Measurements from ENCODE around the gene TBX21. TPM values are rescaled to one million over a fixed set of nuclear protein-coding genes. Genes with fewer than 3 reads are reported as not detected.

Gene TBX21
- total and polyA plus RNA-seq, 2 experiments from 2014 or later, result not detected

- Histone ChIP-seq H3K9me2 (ENCODE audit: insufficient read depth) (no peaks in the 10 kb centered on the region), H3K4me3 (no peak overlapping the region), H4K20me1 (replicated peaks; ENCODE audit: insufficient read depth) (peaks cover 28% of the 10 kb centered on the region; the same call in 1 of the 2 replicates), H3K4me2 (no peak overlapping the region), H3K4me1 (ENCODE audit: insufficient read depth) (peaks cover 9% of the 10 kb centered on the region), H3K27ac (ENCODE audit: low read depth) (peak overlapping the region; percentile 65; the same call in 1 of the 2 replicates), H3K27me3 (ENCODE audit: insufficient read depth) (no peaks in the 10 kb centered on the region), H2AFZ (no peak overlapping the region), H3F3A (replicated peaks; ENCODE audit: low read depth) (peaks cover 41% of the 10 kb centered on the region), H3K79me2 (replicated peaks; ENCODE audit: insufficient read depth) (no peaks in the 10 kb centered on the region), H3K36me3 (ENCODE audit: insufficient read depth) (peaks cover 42% of the 10 kb centered on the region)
- Mint-ChIP-seq H3K4me1 (peaks cover 27% of the 10 kb centered on the region), H3K4me3 (no peak overlapping the region), H3K27ac (peak overlapping the region; percentile 16; the same call in 1 of the 2 replicates), H3K27me3 (ENCODE audit: insufficient read depth, low read depth, poor library complexity) (peaks cover 15% of the 10 kb centered on the region), H3K9me3 (no peaks in the 10 kb centered on the region), H3K36me3 (ENCODE audit: low read depth) (peaks cover 56% of the 10 kb centered on the region)
- TF ChIP-seq STAT1 (IDR thresholded peaks at IDR 0.05; ENCODE audit: unreplicated experiment) (no peak), EZH2 (IDR thresholded peaks at IDR 0.05; ENCODE audit: low read depth, unreplicated experiment) (no peak), EZH2phosphoT487 (IDR thresholded peaks at IDR 0.05; ENCODE audit: unreplicated experiment) (no peak), REST (IDR thresholded peaks at IDR 0.05; ENCODE audit: unreplicated experiment) (no peak), NANOG (IDR thresholded peaks at IDR 0.05; ENCODE audit: borderline replicate concordance) (no peak), ETS1 (IDR thresholded peaks at IDR 0.05) (no peak), ZNF114 (CRISPR knock-in tag; IDR thresholded peaks at IDR 0.05) (no peak), CTCF (conservative IDR thresholded peaks at IDR 0.05; ENCODE audit: low read depth in 2 of 2) (no peak), CREB1 (CRISPR knock-in tag; IDR thresholded peaks at IDR 0.05; ENCODE audit: low read depth) (no peak), ZNF331 (CRISPR knock-in tag; IDR thresholded peaks at IDR 0.05; ENCODE audit: low read depth) (no peak), ZNF462 (CRISPR knock-in tag; IDR thresholded peaks at IDR 0.05) (no peak), JUNB (IDR thresholded peaks at IDR 0.05; ENCODE audit: unreplicated experiment) (no peak), POLR2AphosphoS5 (IDR thresholded peaks at IDR 0.05; ENCODE audit: low read depth) (no peak)
- DNase-seq (ENCODE audit: low spot score) (no peak), ATAC-seq (no peak)
These were observed 48.4 kb upstream of the TBX21 start for GRCh38 chr17:47684535-47685193.
